Effector CD8-positive, alpha-beta T cell (primary cell): ENCODE data around the gene PPM1L.

ENCODE experiments used
- DNase-seq: peaks from one replicate; lab custom pipeline; 2025; lab: John Stamatoyannopoulos, UW

Gene PPM1L

DNA sequence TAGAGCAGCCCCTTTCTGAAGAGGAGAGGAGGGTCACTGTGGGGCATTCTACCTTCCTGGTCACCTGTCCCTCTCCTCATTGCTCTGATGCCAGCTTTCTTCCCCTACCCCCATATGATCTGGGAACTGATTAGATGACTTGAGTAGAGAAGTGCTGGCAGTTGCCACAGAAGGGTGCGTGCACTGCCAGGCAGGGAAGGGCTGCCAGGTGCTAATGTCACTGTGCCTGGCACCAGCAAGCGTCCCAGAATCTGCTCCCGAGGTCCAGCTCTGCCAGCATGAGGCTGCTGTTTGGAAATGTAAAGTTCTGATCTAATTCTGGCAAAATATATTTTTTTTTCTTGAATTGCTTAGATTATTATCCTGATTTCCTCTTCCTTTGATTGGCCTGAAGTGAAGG is 52.8 kb downstream of the PPM1L start:
- no peak for DNase-seq

DNA sequence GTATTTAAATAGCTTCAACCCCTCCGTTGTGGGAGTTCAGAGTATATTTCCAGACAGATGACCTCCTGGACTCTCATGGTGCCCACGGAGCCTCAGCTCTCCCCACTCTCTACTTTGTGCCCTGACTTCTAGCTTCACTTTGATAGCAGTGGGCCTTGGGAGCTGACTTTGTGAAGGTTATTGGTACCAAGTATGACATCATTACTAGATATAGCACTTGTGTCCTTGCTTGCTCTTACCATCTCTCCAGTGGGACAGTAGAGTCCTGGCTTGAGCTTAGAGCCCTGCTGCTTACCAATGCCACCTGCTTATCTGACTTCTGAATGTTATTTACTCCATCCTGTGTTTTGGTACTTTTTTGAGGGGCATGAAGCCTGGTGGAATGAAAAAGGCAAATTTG is 53.4 kb downstream of the PPM1L start:
- no peak for DNase-seq

DNA sequence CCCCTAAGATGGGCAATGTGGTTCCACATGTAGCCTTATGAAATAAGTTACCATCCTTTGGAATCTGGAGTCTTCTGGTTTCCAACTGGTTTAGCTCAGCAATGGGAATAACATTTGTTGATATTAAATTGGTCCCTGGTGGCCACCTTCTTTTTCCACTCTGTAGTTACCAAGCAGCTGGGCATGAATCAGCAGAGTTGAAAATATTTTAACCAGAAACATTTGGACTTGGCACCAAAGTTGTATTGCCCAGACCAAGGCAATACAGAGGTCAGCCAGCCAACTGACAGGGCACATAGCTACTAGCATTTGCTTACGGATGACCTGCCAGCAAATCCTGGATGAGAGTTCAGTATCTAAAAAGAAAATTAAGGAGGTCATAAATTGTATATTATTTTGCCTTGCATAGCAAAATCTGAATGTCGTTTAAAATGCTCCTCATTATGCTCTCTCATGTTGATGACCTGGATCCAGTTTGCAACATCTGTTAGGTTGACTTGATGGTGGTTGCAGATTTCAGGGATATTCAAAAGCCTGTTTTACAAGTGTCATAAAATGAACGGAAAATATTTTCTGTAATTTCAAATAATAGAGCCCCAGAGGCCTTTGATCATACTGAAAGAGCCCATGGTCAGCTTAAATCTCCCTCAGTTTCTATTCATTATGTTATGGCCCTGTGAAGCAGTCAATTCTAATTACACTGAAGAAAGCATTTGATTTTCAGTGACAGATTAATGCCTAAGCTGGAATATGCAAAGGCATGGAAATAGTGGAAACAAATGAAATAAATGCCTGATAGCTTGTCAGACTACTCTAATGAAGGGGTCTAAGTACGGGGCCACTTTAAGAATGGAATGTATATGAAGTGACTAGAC is 54.6 kb downstream of the PPM1L start:
- DNase-seq = no peak

DNA sequence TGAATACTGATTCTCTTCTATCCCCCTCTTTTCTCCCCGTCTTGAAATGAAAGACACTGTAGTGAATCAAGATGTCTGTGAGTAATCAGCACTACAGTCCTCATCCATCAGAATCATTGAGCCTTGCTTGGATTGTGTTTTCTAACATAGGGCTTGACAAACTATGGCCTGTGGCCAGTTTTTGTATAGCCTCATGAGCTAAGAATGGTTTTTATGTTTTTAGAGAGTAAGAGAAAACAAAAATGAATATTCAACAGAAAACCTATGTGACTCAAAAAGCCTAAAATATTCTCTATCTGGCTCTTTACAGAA is 55.2 kb downstream of the PPM1L start:
- no peak for DNase-seq

DNA sequence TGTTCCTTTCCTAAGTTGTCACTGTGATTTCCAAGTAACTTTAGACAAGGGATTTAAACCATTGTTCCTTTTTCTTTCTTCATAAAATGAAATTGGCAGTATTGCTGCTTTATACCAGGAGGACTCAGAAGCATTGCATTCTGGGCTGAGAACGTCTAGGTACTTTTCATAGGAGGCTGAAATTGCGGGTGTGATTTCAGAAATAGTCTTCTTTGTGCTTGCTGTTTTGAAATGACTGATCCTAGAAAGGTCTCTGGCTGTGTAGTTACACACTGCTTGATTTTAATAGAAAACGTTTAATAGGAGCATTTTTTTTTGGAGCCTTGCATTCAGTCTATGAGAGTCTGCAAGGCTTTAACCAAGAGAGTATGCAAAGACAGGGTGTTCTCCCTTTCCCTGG is 56.3 kb downstream of the PPM1L start:
- DNase-seq = no peak

DNA sequence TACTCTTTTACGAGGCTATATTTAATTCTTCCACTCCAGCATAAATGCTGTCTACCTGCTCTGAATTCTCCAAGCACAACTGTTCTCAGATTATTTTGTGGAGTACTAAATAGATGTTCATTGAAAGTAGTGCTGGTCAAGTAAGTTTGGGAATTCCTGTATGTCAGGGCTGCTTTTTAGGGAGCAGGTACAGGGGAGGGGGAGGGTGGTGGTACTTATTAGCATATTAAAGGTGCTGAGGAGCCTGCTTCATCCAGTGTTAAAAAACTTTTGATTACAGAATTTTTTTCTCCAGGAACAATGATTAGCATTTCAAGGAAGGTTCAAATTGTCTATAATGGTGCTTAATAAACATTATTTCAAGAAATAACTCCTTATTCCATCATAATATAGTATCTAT is 59.2 kb downstream of the PPM1L start:
- no peak for DNase-seq

- DNase-seq = no peak
Measured at GRCh38 chr3:160820022-160820421, 64.0 kb downstream of the PPM1L start.

DNA sequence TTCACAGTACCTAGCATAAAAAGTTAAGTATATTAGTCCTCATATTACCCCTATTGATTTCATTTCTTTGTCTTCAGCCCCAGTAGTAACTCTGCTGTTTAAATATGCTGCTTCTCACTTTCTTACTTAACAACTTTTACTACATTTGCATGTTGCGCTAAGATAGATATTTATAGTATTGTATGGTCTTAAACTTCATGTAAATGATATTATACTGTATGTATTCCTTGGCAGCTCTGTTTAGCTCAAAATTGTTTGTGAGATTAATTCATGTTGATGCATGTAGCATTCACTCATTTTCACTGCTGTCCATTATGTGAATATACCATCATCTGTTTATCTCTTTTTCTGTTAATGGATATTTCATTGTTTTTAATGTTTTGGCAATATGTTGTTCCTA is 64.4 kb downstream of the PPM1L start:
- no peak for DNase-seq

- DNase-seq = no peak
Measured at GRCh38 chr3:160822936-160823335, 66.9 kb downstream of the PPM1L start.

GRCh38 chr3:160825311-160825800 is 69.3 kb downstream of the PPM1L start:
- no peak for DNase-seq

DNA sequence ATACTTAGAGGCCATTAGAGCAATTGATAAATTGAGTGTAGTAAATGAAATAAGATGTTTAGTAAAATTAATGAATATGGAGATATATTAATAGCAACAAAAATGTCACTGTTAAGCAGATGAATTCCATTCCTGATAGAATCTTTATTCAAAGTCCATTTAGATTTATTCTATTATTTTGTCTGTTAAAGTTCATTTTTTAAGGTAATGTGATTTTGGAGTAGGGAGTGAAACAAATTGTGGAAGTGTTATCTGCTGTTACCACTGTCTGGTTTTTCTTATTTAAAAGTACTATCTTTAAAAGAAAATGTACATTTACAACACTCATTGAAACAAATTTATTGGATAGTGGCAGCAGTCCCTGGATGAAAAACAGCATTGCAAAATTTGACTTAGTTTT is 70.4 kb downstream of the PPM1L start:
- no peak for DNase-seq

DNA sequence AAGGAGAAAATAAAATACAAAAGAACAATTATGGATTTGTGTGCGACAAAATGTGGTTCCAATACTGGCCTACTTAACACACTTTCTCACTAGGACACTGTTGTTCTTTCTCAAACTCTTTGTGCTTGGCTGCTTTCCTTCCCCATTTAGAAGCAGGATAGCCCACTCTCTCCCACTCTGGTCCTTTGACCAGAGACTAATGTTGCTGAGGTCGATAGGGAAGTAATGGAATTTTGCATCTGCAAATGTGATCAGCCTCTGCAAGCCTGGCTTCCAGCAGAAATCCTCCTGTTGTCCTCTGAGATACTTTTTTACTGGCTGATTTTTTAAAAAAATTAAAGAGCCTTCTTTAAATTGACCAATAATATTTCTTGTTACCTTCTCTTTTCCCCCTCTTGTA is 71.0 kb downstream of the PPM1L start:
- DNase-seq = no peak

GRCh38 chr3:160827516-160827915 is 71.5 kb downstream of the PPM1L start:
- no peak for DNase-seq

DNA sequence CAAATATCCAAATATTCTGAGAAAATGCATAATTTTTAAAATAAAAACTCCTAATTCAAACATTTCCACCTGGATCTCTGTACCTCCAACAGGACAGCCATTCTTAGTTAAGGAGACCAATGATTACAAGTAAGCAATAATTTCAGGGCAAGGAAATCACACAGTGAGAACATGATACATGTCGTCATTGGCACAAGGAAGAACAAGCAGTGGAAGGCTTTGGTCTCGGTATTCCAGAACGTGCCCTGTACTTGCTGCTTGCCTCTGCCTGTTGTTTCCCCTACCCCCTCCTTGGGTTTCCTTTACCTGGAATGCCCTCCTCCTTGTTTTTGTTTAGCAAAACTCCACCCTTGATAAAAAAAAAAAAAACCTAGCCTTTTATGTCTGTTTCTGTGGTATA is 72.8 kb downstream of the PPM1L start:
- DNase-seq = no peak

- DNase-seq = no peak
Measured at GRCh38 chr3:160829486-160830009, 73.5 kb downstream of the PPM1L start.

DNA sequence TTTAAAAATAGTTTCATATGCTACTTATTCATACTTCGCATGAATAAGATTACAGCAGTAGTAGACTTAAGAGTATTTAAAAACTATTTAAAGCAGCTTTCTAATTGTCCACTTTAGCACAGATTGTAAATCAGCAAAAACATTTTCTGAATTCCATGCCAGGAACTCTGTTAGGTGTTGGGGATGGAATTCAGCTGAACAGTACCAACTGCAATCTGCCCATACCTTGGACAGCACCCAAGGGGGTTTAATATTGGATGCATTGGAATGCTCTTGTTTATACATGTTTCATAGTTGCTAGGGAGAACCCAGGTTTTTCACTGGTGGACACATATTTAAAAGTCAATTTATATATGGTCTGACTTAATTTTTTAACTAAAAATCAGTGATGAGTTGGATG is 74.8 kb downstream of the PPM1L start:
- DNase-seq = no peak

DNA sequence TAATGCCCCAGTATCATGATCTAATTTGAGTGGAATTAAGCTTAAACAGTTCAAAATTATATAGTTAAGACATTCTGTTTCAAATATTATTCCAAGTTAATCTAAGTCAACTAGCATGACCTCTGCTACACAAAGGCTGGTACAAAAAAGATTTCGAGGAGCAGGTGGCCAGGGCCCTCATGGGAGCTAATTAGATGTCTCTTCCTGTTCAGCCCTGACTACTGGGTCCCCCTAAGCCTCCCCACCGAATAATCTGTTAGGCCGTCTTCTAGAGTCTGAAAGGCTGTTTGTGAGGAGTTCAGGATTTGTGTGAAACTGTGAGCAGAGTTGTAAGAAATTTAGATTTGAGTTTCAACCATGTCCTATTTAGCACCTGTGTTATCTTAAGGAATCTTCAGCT is 75.4 kb downstream of the PPM1L start:
- DNase-seq = no peak

GRCh38 chr3:160837394-160837980 is 81.5 kb downstream of the PPM1L start:
- DNase-seq = no peak

DNA sequence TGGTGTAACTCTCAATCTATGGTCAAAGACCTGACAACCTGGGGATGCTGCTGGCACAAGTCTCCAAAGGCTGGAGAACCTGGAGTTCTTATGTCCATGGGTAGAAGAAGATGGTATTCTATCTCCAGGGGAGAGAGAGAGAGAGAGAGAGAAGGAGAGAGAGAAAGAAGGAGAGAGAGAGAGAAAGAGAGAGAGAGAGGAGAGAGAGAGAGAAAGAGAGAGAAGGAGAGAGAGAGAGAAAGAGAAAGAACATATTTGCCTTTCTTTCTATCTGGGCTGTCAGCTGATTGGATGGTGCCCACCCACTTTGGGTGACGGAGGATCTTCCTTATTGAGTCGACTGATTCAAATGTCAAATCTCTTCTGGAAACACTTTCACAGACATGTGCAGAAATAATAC is 84.6 kb downstream of the PPM1L start:
- no peak for DNase-seq

- no peak for DNase-seq
Measured at GRCh38 chr3:160841455-160841854, 85.4 kb downstream of the PPM1L start.

- no peak for DNase-seq
Measured at GRCh38 chr3:160842021-160843005, 86.3 kb downstream of the PPM1L start.

DNA sequence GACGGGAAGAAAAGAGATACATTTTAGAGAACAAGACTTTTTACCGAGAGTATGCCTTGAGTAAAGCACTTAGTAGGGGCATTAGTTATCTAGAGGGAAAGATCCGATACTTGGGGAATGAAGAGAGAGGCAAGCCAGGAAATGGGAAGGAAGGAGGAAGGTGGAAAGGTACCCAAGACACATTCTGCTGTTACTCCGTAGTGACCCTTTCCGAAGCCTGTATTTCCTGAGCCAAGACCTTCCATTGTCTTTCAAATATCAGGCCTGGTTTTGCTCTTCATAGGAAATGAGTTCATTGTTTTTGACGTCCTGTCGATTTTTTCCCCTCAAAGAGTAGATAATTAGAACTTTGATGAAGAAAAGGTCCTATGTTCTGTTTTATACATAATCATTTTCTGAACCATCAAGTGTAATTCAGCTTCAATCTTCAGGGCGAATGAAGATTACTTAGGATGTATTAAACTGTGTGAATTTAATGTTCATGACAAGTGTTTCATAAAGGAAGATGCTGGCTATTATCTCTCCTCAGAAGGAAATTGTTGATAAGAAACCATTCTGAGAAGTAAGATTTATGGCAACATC is 95.7 kb downstream of the PPM1L start:
- DNase-seq = no peak
